Mesothelial cell of epicardium (in vitro differentiated cells): ENCODE measurements around the gene DNAJC7. TPM values are rescaled to one million over a fixed set of nuclear protein-coding genes. Genes with fewer than 3 reads are reported as not detected.
"Not testable (repeated sequence)": the region's sequence is repeated elsewhere in the genome, so short reads cannot be mapped to it uniquely, and the experiment has no call there.

Source experiments
- DNase-seq, 2 experiments: peaks; one replicate each; pipeline ENCODE4 v3.0.0; 2021; ENCODE audit warnings: low spot score in 2 of 2; ENCODE audit not compliant: unreplicated experiment in 2 of 2
- H3K27ac Mint-ChIP-seq: 2 replicates; pipeline ENCODE4 v1.8.0; 2021; ENCODE audit warnings: mixed read lengths
- H3K27me3 Mint-ChIP-seq: 2 replicates; pipeline ENCODE4 v1.8.0; 2021; ENCODE audit warnings: low read depth, mixed read lengths
- H3K36me3 Mint-ChIP-seq: 2 replicates; pipeline ENCODE4 v1.8.0; 2021; ENCODE audit warnings: mixed read lengths
- H3K4me1 Mint-ChIP-seq: 2 replicates; pipeline ENCODE4 v1.8.0; 2021; ENCODE audit warnings: mixed read lengths
- H3K4me3 Mint-ChIP-seq: 2 replicates; pipeline ENCODE4 v1.8.0; 2021; ENCODE audit warnings: mild to moderate bottlenecking, moderate library complexity, mixed read lengths
- H3K9me3 Mint-ChIP-seq: 2 replicates; pipeline ENCODE4 v1.8.0; 2021; ENCODE audit warnings: mixed read lengths
- total RNA-seq: library from RNA; stranded (reverse); gene quantifications from 3 replicates; pipeline ENCODE4 v1.2.1, GENCODE V29; 2021
- TF ChIP-seq, protein P1 (sequence below): fragments of 200-600 bp; sonication (generic); IDR thresholded peaks from one replicate; pipeline ENCODE4 v1.5.0; 2021; ENCODE audit warnings: antibody characterized with exemption; ENCODE audit not compliant: unreplicated experiment

The DNAJC7 gene
- total RNA-seq, 1 donor from 2014 or later = 103 TPM

DNA sequence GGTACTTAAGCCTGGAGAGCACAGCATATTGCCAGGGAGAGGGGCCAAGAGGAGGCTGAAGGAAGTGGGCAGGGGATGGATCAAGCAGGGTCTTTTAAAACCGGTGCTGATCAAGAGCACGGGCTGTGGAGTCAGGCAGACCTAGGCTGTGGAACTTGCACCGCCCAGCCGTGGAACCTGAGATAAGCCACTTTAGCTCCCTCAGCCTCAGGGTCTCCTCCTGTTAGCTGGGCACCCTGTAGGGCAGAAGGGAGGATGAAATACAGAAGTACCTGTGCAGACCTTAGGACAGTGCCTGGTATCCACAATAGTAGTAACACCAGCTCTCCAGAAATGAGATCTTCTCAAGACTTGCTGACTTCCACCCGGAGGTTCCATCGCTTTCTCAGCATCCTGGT lies 77.5 kb downstream of the DNAJC7 start:
- H3K27ac Mint-ChIP-seq = no peak overlapping the region
- no peaks in the 10 kb centered on the region for H3K27me3 Mint-ChIP-seq
- TF ChIP-seq, protein P1, sequence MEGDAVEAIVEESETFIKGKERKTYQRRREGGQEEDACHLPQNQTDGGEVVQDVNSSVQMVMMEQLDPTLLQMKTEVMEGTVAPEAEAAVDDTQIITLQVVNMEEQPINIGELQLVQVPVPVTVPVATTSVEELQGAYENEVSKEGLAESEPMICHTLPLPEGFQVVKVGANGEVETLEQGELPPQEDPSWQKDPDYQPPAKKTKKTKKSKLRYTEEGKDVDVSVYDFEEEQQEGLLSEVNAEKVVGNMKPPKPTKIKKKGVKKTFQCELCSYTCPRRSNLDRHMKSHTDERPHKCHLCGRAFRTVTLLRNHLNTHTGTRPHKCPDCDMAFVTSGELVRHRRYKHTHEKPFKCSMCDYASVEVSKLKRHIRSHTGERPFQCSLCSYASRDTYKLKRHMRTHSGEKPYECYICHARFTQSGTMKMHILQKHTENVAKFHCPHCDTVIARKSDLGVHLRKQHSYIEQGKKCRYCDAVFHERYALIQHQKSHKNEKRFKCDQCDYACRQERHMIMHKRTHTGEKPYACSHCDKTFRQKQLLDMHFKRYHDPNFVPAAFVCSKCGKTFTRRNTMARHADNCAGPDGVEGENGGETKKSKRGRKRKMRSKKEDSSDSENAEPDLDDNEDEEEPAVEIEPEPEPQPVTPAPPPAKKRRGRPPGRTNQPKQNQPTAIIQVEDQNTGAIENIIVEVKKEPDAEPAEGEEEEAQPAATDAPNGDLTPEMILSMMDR = no peak
- H3K4me1 Mint-ChIP-seq = no peaks in the 10 kb centered on the region
- H3K4me3 Mint-ChIP-seq = no peak overlapping the region
- H3K9me3 Mint-ChIP-seq = no peaks in the 10 kb centered on the region
- no peaks in the 10 kb centered on the region for H3K36me3 Mint-ChIP-seq
- no peak for DNase-seq

DNA sequence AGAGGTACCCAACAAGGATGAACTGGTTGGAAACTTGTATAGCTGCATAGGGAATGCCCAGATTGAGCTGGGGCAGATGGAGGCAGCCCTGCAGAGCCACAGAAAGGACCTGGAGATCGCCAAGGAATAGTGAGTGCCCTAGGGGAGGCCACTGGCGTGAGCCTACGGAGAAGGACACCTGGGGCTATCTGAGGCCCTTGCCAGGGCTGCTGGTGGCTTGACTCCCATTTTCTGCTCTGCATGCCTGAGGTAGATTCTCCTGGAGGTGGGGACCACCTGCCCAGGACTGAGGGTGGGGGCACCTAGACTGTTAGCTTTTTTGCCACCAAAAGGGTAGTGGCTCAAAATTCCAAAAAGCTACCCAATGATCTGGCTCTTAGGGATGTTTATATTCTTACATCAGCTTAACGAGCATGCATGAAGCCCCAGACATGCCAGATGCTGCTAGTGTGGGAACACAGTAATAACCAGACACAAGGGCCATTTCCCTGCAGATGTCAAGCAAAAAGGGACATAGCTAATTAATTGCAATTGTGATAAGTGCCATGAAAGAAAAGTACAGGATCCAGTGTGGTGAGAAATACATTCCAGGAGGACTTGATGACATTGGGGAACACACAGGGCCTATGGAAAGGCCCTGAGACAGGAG lies 78.1 kb downstream of the DNAJC7 start:
- TF ChIP-seq, protein P1 = no peak
- H3K36me3 Mint-ChIP-seq = no peaks in the 10 kb centered on the region
- no peaks in the 10 kb centered on the region for H3K4me1 Mint-ChIP-seq
- no peaks in the 10 kb centered on the region for H3K27me3 Mint-ChIP-seq
- H3K4me3 Mint-ChIP-seq = no peak overlapping the region
- H3K27ac Mint-ChIP-seq = no peak overlapping the region
- DNase-seq = no peak
- H3K9me3 Mint-ChIP-seq = no peaks in the 10 kb centered on the region

DNA sequence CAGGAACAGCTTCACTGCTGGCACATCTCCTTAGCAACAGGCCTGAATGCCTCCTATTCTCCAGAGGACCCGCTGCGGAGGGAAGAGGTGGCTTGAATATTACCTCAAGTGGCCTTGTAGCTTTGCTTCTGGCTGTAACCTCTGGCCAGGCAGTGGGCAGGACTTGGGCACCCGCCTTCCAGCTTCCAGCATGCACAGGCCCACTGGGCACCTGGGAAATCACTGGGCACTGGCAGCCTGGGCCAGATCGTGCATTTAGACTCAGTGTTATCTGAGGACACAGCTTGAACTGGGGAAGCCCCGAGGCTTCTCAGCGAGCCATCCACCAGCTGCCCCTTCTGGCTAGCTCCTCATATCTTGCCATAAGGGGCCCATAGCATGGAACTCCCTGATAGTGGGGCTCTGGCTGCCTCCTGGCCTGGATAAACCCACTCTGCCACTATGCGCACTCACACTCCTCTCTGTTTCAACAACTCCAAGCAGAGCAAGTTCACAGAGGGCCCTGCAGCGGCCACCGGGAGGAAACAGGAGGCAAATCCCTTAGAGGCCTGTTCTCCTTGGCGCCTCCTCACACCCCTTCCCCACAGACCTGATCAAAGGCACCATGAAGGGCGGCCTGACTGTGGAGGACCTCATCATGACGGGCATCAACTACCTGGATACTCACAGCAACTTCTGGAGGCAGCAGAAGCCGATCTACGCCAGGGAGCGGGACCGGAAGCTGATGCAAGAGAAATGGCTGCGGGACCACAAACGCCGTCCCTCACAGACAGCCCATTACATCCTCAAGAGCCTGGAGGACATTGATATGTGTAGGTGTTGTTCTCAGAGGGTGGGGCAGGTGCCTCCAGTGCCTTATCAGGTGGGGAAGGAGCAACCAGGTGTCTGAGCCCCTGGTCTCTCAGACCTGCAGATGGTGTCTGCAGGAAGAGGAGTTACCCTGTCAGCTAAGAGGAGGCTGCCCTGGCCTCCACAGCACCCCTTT lies 79.0 kb downstream of the DNAJC7 start:
- Mint-ChIP-seq H3K4me1 (no peaks in the 10 kb centered on the region), H3K27ac (no peak overlapping the region), H3K27me3 (no peaks in the 10 kb centered on the region), H3K9me3 (no peaks in the 10 kb centered on the region), H3K36me3 (no peaks in the 10 kb centered on the region), H3K4me3 (no peak overlapping the region)
- no peak for DNase-seq
- TF ChIP-seq, protein P1 = no peak

DNA sequence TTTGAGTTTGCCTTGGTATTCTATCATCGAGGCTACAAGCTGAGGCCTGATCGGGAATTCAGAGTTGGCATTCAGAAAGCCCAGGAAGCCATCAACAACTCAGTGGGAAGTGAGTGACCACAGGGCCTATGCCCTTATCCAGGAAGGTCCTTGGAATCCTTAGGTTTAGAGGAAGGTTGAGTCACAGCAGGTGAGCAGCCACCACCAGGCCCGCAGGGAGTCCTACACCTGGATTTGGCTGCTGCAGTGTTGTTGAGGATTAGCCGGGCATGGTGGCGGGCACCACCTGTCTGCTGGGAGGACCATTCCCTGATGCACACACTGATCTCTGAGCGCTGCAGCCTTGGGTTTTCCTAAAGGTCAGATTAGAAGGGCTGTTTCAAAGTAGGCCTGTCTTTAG lies 81.6 kb downstream of the DNAJC7 start:
- Mint-ChIP-seq H3K27me3 (no peaks in the 10 kb centered on the region), H3K27ac (no peak overlapping the region), H3K36me3 (no peaks in the 10 kb centered on the region), H3K9me3 (no peaks in the 10 kb centered on the region), H3K4me1 (peaks cover under 1% of the 10 kb centered on the region), H3K4me3 (no peak overlapping the region)
- no peak for DNase-seq
- TF ChIP-seq, protein P1 = no peak

DNA sequence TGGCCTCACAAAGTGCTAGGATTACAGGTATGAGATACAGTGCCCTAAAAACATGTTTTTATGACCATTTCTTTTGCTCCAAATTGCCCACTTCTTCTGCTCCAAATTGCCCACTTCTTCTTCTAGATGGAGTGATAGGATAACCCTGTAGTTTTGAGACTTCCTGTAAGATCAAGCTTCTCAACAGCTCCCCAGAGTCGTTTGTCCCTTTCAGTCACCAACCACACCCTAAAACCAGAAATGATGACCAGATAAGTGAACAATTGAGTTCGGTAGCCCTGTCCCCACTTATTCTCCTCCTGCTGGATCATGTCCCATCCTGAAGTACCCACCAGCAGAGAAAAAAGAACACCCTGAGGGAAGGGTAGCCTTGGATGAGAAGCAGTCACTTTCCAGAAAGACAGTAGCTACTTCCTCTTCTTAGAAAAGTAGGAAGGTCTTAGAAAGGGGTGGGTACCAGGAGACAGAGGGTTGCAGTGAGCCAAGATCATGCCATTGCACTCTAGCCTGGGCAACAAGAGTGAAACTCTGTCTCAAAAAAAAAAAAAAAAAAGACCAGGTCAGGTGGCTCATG lies 84.3 kb downstream of the DNAJC7 start:
- Mint-ChIP-seq H3K9me3 (no peaks in the 10 kb centered on the region), H3K36me3 (no peaks in the 10 kb centered on the region), H3K4me3 (no peak overlapping the region), H3K27me3 (no peaks in the 10 kb centered on the region), H3K4me1 (peaks cover 16% of the 10 kb centered on the region), H3K27ac (no peak overlapping the region)
- TF ChIP-seq, protein P1 = no peak
- no peak for DNase-seq

DNA sequence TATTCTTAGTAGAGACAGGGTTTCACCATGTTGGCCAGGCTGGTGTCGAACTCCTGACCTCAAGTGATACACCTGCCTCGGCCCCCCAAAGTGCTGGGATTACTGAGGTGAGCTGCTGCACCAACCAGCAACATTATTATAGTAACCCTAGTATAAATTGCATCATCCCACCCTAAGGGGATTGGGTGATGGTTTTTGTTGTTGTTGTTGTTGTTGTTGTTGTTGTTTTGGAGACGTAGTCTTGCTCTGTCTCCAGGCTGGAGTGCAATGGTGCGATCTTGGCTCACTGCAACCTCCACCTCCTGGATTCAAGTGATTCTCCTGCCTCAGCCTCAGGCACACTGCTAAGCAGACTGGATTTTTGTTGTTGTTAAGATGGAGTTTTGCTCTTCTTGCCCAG lies 85.5 kb downstream of the DNAJC7 start:
- not testable (repeated sequence) for H3K36me3 Mint-ChIP-seq, DNase-seq, H3K4me3 Mint-ChIP-seq, H3K27me3 Mint-ChIP-seq, H3K9me3 Mint-ChIP-seq, H3K27ac Mint-ChIP-seq
- H3K4me1 Mint-ChIP-seq = peaks cover 16% of the 10 kb centered on the region

DNA sequence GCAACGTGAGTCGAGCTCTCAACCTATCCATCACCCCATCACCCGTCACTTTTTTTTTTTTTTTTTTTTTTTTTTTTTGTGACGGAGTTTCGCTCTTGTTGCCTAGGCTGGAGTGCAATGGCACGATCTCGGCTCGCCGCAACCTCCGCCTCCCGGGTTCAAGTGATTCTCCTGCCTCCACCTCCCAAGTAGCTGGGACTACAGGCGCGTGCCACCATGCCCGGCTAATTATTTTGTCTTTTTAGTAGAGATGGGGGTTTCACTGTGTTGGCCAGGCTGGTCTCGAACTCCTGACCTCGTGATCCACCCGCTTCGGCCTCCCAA lies 86.4 kb downstream of the DNAJC7 start:
- Mint-ChIP-seq H3K4me3 (peak overlapping the region; percentile 80), H3K27ac (peak overlapping the region; percentile 94), H3K4me1 (peaks cover 16% of the 10 kb centered on the region)
- not testable (repeated sequence) for H3K27me3 Mint-ChIP-seq, H3K9me3 Mint-ChIP-seq, DNase-seq, H3K36me3 Mint-ChIP-seq
